Ishikawa (cell line): ENCODE measurements around the gene IPO13.

ENCODE experiments used
- RAD21 ChIP-seq: IDR thresholded peaks from 2 replicates; pipeline ENCODE4 v1.6.1; 2012; ENCODE audit warnings: low read depth
- REST ChIP-seq: IDR thresholded peaks from 2 replicates; pipeline ENCODE4 v1.6.1; 2012; ENCODE audit warnings: low read depth, mild to moderate bottlenecking

GRCh38 chr1:43913666-43914360 lies 32.9 kb upstream of the IPO13 start:
- TF ChIP-seq RAD21, result no peak
- no peak for TF ChIP-seq REST
